ENCODE data around the gene CPED1.

DNA sequence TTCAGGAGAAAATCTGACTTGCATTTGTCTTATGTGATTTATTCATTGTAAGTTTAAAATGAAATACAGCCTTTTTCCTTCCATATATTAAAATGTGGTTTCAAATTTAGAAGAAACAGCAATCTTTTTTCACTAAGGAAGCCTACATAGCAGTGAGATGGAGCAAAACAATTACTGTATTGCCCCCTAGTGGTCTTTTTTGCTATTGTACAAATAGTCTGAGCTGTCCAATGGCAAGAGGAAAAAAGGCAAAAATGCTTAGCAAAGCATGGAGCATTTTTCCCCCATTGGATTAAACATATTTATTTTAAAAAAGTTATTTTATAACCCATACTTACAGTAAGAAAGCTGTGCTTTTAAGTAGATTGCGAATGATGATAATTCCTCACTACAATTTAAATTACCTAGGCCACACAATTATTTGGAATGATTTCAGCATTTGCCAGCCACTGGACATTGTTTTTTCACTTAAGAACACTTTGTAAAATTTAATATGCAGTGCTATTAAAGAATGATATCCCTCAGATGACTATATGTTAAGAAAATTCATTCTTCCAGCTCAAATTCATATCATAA, 119.5 kb downstream of the CPED1 start:
- TF ChIP-seq POLR2A (IDR thresholded peaks at IDR 0.05) = no peak
- TF ChIP-seq, protein P1, sequence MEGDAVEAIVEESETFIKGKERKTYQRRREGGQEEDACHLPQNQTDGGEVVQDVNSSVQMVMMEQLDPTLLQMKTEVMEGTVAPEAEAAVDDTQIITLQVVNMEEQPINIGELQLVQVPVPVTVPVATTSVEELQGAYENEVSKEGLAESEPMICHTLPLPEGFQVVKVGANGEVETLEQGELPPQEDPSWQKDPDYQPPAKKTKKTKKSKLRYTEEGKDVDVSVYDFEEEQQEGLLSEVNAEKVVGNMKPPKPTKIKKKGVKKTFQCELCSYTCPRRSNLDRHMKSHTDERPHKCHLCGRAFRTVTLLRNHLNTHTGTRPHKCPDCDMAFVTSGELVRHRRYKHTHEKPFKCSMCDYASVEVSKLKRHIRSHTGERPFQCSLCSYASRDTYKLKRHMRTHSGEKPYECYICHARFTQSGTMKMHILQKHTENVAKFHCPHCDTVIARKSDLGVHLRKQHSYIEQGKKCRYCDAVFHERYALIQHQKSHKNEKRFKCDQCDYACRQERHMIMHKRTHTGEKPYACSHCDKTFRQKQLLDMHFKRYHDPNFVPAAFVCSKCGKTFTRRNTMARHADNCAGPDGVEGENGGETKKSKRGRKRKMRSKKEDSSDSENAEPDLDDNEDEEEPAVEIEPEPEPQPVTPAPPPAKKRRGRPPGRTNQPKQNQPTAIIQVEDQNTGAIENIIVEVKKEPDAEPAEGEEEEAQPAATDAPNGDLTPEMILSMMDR (IDR thresholded peaks at IDR 0.05) = peak; percentile 41 to 70 (median 61)
- peak in 1 of 2 donors; percentile 47 for TF ChIP-seq POLR2AphosphoS5 (IDR thresholded peaks at IDR 0.05; ENCODE audit: insufficient read depth in 1 of 2, low read depth in 1 of 2)

All from vagina (tissue), 2 donors.